ENCODE measurements around the gene PCBP1. TPM values are rescaled to one million over a fixed set of nuclear protein-coding genes. Genes with fewer than 3 reads are reported as not detected.
A peak's percentile ranks its signal among the peaks of the same experiment; 100 is the strongest.
"Not testable (repeated sequence)": the region's sequence is repeated elsewhere in the genome, so short reads cannot be mapped to it uniquely, and the experiment has no call there.

The PCBP1 gene
- total RNA-seq, 1 experiment from 2014 or later: 88.4 TPM

- no peaks in the 10 kb centered on the region for H3K27me3 ChIP-seq
- no peaks in the 10 kb centered on the region for H3K9me3 ChIP-seq (replicated peaks)
- peaks cover 31% of the 10 kb centered on the region for H3K4me1 ChIP-seq
- peaks cover 31% of the 10 kb centered on the region for H3K36me3 ChIP-seq
- H3K4me3 ChIP-seq: peak overlapping the region; percentile 80
- DNase-seq: no peak
- peak overlapping the region; percentile 100 for H3K27ac ChIP-seq
Measured at GRCh38 chr2:70088598-70089219, 1.4 kb downstream of the PCBP1 start.

GRCh38 chr2:70089220-70089982 lies 2.1 kb downstream of the PCBP1 start:
- Histone ChIP-seq H3K36me3 (peaks cover 25% of the 10 kb centered on the region), H3K4me3 (peak overlapping the region; percentile 80), H3K27me3 (no peaks in the 10 kb centered on the region), H3K9me3 (replicated peaks) (no peaks in the 10 kb centered on the region), H3K4me1 (peaks cover 35% of the 10 kb centered on the region), H3K27ac (peak overlapping the region; percentile 100)
- peak; percentile 90 to 96 for DNase-seq

GRCh38 chr2:70089983-70090525 lies 2.8 kb downstream of the PCBP1 start:
- H3K36me3 ChIP-seq: peaks cover 23% of the 10 kb centered on the region
- peaks cover 33% of the 10 kb centered on the region for H3K4me1 ChIP-seq
- no peaks in the 10 kb centered on the region for H3K9me3 ChIP-seq (replicated peaks)
- H3K4me3 ChIP-seq: peak overlapping the region; percentile 9; the same call in 1 of the 2 replicates
- no peaks in the 10 kb centered on the region for H3K27me3 ChIP-seq
- no peak for DNase-seq
- H3K27ac ChIP-seq: peak overlapping the region; percentile 100

GRCh38 chr2:70090706-70091334 lies 3.5 kb downstream of the PCBP1 start:
- H3K4me3 ChIP-seq: no peak overlapping the region
- H3K9me3 ChIP-seq (replicated peaks): no peaks in the 10 kb centered on the region
- H3K4me1 ChIP-seq: peaks cover 26% of the 10 kb centered on the region
- peaks cover 23% of the 10 kb centered on the region for H3K36me3 ChIP-seq
- no peaks in the 10 kb centered on the region for H3K27me3 ChIP-seq
- no peak overlapping the region for H3K27ac ChIP-seq
- no peak for DNase-seq

GRCh38 chr2:70091364-70091763 lies 4.1 kb downstream of the PCBP1 start:
- Histone ChIP-seq H3K27ac (no peak overlapping the region), H3K27me3 (no peaks in the 10 kb centered on the region), H3K4me1 (peaks cover 26% of the 10 kb centered on the region), H3K4me3 (no peak overlapping the region), H3K36me3 (peaks cover 23% of the 10 kb centered on the region), H3K9me3 (replicated peaks) (no peaks in the 10 kb centered on the region)
- DNase-seq: no peak

- Histone ChIP-seq H3K27ac (no peak overlapping the region), H3K4me1 (peaks cover 26% of the 10 kb centered on the region)
Measured at GRCh38 chr2:70091816-70092215, 4.5 kb downstream of the PCBP1 start.

GRCh38 chr2:70092576-70093243 lies 5.4 kb downstream of the PCBP1 start:
- not testable (repeated sequence) for DNase-seq

More at GRCh38 chr2:70091816-70092215, 4.5 kb downstream of the PCBP1 start:
- Histone ChIP-seq H3K36me3 (peaks cover 23% of the 10 kb centered on the region), H3K4me3 (no peak overlapping the region), H3K27me3 (no peaks in the 10 kb centered on the region), H3K9me3 (replicated peaks) (no peaks in the 10 kb centered on the region)
- DNase-seq: no peak

GRCh38 chr2:70094171-70094977 lies 7.1 kb downstream of the PCBP1 start:
- H3K36me3 ChIP-seq: peaks cover 6% of the 10 kb centered on the region
- peak; percentile 74 to 93 for DNase-seq
- H3K27ac ChIP-seq: peak overlapping the region; percentile 41

More at GRCh38 chr2:70092576-70093243, 5.4 kb downstream of the PCBP1 start:
- H3K9me3 ChIP-seq (replicated peaks); H3K27me3 ChIP-seq; H3K27ac ChIP-seq; H3K4me3 ChIP-seq: not testable (repeated sequence)
- peaks cover 26% of the 10 kb centered on the region for H3K4me1 ChIP-seq
- H3K36me3 ChIP-seq: peaks cover 23% of the 10 kb centered on the region

GRCh38 chr2:70094978-70095719 lies 7.9 kb downstream of the PCBP1 start:
- Histone ChIP-seq H3K9me3 (replicated peaks) (no peaks in the 10 kb centered on the region), H3K36me3 (peaks cover under 1% of the 10 kb centered on the region; the same call in 1 of the 2 replicates), H3K4me1 (peaks cover 26% of the 10 kb centered on the region), H3K27me3 (no peaks in the 10 kb centered on the region), H3K4me3 (no peak overlapping the region), H3K27ac (no peak overlapping the region)
- no peak for DNase-seq

More at GRCh38 chr2:70094171-70094977, 7.1 kb downstream of the PCBP1 start:
- H3K4me1 ChIP-seq: peaks cover 27% of the 10 kb centered on the region
- H3K4me3 ChIP-seq: no peak overlapping the region
- no peaks in the 10 kb centered on the region for H3K9me3 ChIP-seq (replicated peaks)
- no peaks in the 10 kb centered on the region for H3K27me3 ChIP-seq

GRCh38 chr2:70095720-70096670 lies 8.7 kb downstream of the PCBP1 start:
- H3K27ac ChIP-seq: no peak overlapping the region
- H3K9me3 ChIP-seq (replicated peaks): no peaks in the 10 kb centered on the region
- no peaks in the 10 kb centered on the region for H3K27me3 ChIP-seq
- peaks cover 23% of the 10 kb centered on the region for H3K4me1 ChIP-seq
- no peak overlapping the region for H3K4me3 ChIP-seq
- H3K36me3 ChIP-seq: no peaks in the 10 kb centered on the region
- DNase-seq: no peak

GRCh38 chr2:70098032-70098431 lies 10.8 kb downstream of the PCBP1 start:
- Histone ChIP-seq H3K4me3 (no peak overlapping the region), H3K27me3 (no peaks in the 10 kb centered on the region), H3K36me3 (no peaks in the 10 kb centered on the region), H3K9me3 (replicated peaks) (no peaks in the 10 kb centered on the region), H3K4me1 (peaks cover 23% of the 10 kb centered on the region), H3K27ac (no peak overlapping the region)
- no peak for DNase-seq

GRCh38 chr2:70099270-70099669 lies 12.0 kb downstream of the PCBP1 start:
- no peaks in the 10 kb centered on the region for H3K9me3 ChIP-seq (replicated peaks)
- H3K4me1 ChIP-seq: peaks cover 24% of the 10 kb centered on the region
- DNase-seq: no peak
- H3K27me3 ChIP-seq: no peaks in the 10 kb centered on the region
- H3K27ac ChIP-seq: no peak overlapping the region
- H3K4me3 ChIP-seq: no peak overlapping the region
- H3K36me3 ChIP-seq: no peaks in the 10 kb centered on the region
